GM19043 (cell line): ENCODE data around the gene SP6.

Experiments used
- ATAC-seq: cut with Tn5 transposase; IDR thresholded peaks from one replicate; pipeline ENCODE4 v1.9.1; 2021; ENCODE audit warnings: low read depth; ENCODE audit not compliant: unreplicated experiment

The SP6 gene

GRCh38 chr17:47800686-47801085 is 50.3 kb downstream of the SP6 start:
- no peak for ATAC-seq

- no peak for ATAC-seq
Measured at GRCh38 chr17:47797797-47798196, 53.2 kb downstream of the SP6 start.
